ENCODE measurements around the gene OPCML.

The OPCML gene

GRCh38 chr11:132962041-132962440 lies 570.3 kb downstream of the OPCML start:
- no peaks in the 10 kb centered on the region for H3K36me3 ChIP-seq (ENCODE audit: insufficient read depth, low read length)
- H3K9ac ChIP-seq (ENCODE audit: low read depth, low read length, poor library complexity, severe bottlenecking) = no peak overlapping the region
- no peaks in the 10 kb centered on the region for H3F3A ChIP-seq (ENCODE audit: low read depth)
- no peak overlapping the region for H2AFZ ChIP-seq (ENCODE audit: low read length)
- H4K20me1 ChIP-seq (ENCODE audit: insufficient read depth, low read length, poor library complexity, severe bottlenecking) = no peaks in the 10 kb centered on the region
- no peak overlapping the region for H3K4me2 ChIP-seq (ENCODE audit: low read depth, low read length, poor library complexity, severe bottlenecking)
- no peaks in the 10 kb centered on the region; the same call in 1 of the 2 replicates for H3K9me3 ChIP-seq (ENCODE audit: insufficient read depth, low read depth, low read length)
- no peaks in the 10 kb centered on the region for H3K27me3 ChIP-seq (ENCODE audit: insufficient read depth, low read length, poor library complexity, severe bottlenecking)
- no peak for TF ChIP-seq CTCF (conservative IDR thresholded peaks at IDR 0.05; ENCODE audit: low read length)
- no peak for TF ChIP-seq EZH2phosphoT487 (IDR thresholded peaks at IDR 0.05; ENCODE audit: borderline replicate concordance)
- H3K4me1 ChIP-seq (ENCODE audit: insufficient read depth, low read length, poor library complexity, severe bottlenecking) = no peaks in the 10 kb centered on the region
- no peak overlapping the region for H3K4me3 ChIP-seq (ENCODE audit: low read length, poor library complexity, severe bottlenecking)
- no peaks in the 10 kb centered on the region for H3K79me2 ChIP-seq (ENCODE audit: insufficient read depth, low read length)
- no peaks in the 10 kb centered on the region for H3K9me2 ChIP-seq (replicated peaks; ENCODE audit: low read depth, low read length)

DNA sequence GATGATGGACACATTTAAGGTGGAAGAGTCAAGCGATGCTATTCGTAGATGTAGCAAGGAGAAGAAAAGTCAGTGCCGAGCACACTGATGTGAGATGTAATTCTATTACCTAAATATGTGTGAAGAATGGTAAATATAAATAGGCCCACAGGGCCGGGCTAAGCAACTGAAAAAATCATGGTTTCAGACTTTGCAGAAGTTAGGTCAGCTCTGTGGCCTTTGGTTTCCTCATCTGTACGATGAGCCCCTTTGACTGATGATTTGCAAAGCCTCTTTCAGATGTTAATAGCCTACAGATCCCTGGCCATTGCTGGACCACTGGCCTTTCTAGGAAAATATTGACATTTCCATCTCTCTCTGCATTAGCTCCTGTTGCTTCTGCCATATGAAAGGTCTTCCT lies 570.8 kb downstream of the OPCML start:
- TF ChIP-seq EZH2phosphoT487 (IDR thresholded peaks at IDR 0.05; ENCODE audit: borderline replicate concordance) = no peak
- no peak for TF ChIP-seq CTCF (conservative IDR thresholded peaks at IDR 0.05; ENCODE audit: low read length)
- no peaks in the 10 kb centered on the region for H3F3A ChIP-seq (ENCODE audit: low read depth)
- H3K36me3 ChIP-seq (ENCODE audit: insufficient read depth, low read length) = no peaks in the 10 kb centered on the region
- H3K4me3 ChIP-seq (ENCODE audit: low read length, poor library complexity, severe bottlenecking) = no peak overlapping the region
- no peaks in the 10 kb centered on the region for H3K4me1 ChIP-seq (ENCODE audit: insufficient read depth, low read length, poor library complexity, severe bottlenecking)
- no peaks in the 10 kb centered on the region for H3K79me2 ChIP-seq (ENCODE audit: insufficient read depth, low read length)
- H3K4me2 ChIP-seq (ENCODE audit: low read depth, low read length, poor library complexity, severe bottlenecking) = no peak overlapping the region
- H3K9me3 ChIP-seq (ENCODE audit: insufficient read depth, low read depth, low read length) = no peaks in the 10 kb centered on the region; the same call in 1 of the 2 replicates
- H2AFZ ChIP-seq (ENCODE audit: low read length) = no peak overlapping the region
- H3K9ac ChIP-seq (ENCODE audit: low read depth, low read length, poor library complexity, severe bottlenecking) = no peak overlapping the region
- no peaks in the 10 kb centered on the region for H3K27me3 ChIP-seq (ENCODE audit: insufficient read depth, low read length, poor library complexity, severe bottlenecking)
- no peaks in the 10 kb centered on the region for H3K9me2 ChIP-seq (replicated peaks; ENCODE audit: low read depth, low read length)
- no peaks in the 10 kb centered on the region for H4K20me1 ChIP-seq (ENCODE audit: insufficient read depth, low read length, poor library complexity, severe bottlenecking)

DNA sequence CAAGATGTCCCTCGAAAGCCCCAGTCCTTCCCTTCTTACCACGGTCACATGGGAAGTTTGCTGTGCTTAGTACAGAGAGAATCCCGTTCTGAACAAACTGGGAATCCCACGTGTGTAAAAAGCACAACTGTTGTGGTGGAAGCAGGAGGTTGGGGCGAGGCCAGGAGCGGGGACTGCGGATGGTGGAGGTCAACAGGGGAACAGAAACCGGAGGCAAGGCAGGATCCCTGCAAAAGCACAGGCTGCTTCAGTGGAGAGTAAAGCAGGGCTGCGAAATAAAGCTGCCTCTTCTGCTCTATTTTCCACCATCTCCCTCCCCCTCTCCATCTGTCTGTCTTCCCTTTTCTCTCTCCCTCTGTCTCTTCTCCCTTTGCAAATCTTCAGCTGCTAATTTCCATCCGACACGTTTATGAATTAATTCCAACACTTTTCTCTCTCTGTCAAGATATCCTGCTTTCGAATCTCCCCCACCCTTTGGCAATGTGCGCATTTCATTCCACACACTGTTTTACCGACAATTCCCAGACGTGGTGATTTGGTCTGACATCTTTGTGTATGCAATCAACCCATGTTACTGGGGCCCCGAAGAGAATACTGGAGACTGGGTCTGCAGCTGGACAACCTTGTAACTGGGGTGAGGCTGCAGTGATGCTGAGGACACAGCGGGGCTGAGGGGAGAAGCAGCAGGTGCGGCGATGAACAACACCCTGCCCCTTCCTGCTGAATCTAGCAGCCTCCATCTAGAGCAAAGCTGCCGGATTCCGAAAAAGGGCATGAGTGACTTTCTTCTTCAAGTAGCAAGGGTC lies 571.8 kb downstream of the OPCML start:
- Histone ChIP-seq H3K36me3 (ENCODE audit: insufficient read depth, low read length) (no peaks in the 10 kb centered on the region), H3K4me1 (ENCODE audit: insufficient read depth, low read length, poor library complexity, severe bottlenecking) (no peaks in the 10 kb centered on the region), H3F3A (ENCODE audit: low read depth) (no peaks in the 10 kb centered on the region), H3K27me3 (ENCODE audit: insufficient read depth, low read length, poor library complexity, severe bottlenecking) (no peaks in the 10 kb centered on the region), H3K4me2 (ENCODE audit: low read depth, low read length, poor library complexity, severe bottlenecking) (no peak overlapping the region), H3K9me3 (ENCODE audit: insufficient read depth, low read depth, low read length) (no peaks in the 10 kb centered on the region; the same call in 1 of the 2 replicates), H3K4me3 (ENCODE audit: low read length, poor library complexity, severe bottlenecking) (no peak overlapping the region), H3K9ac (ENCODE audit: low read depth, low read length, poor library complexity, severe bottlenecking) (no peak overlapping the region), H3K9me2 (replicated peaks; ENCODE audit: low read depth, low read length) (no peaks in the 10 kb centered on the region), H3K79me2 (ENCODE audit: insufficient read depth, low read length) (no peaks in the 10 kb centered on the region), H4K20me1 (ENCODE audit: insufficient read depth, low read length, poor library complexity, severe bottlenecking) (no peaks in the 10 kb centered on the region), H2AFZ (ENCODE audit: low read length) (no peak overlapping the region)
- TF ChIP-seq EZH2phosphoT487 (IDR thresholded peaks at IDR 0.05; ENCODE audit: borderline replicate concordance) = no peak
- no peak for TF ChIP-seq CTCF (conservative IDR thresholded peaks at IDR 0.05; ENCODE audit: low read length)
